Measurements from ENCODE around the gene GALNT18.

GALNT18 gene

GRCh38 chr11:11247086-11247485 lies 374.7 kb downstream of the GALNT18 start:
- H3K4me3 ChIP-seq (ENCODE audit: low read depth, low read length): no peak overlapping the region
- no peak for DNase-seq (ENCODE audit: low read depth)
- in situ Hi-C loops (cut with HindIII; ENCODE audit: low sequenced_read_pairs): no loop called here
- TF ChIP-seq, protein P1, sequence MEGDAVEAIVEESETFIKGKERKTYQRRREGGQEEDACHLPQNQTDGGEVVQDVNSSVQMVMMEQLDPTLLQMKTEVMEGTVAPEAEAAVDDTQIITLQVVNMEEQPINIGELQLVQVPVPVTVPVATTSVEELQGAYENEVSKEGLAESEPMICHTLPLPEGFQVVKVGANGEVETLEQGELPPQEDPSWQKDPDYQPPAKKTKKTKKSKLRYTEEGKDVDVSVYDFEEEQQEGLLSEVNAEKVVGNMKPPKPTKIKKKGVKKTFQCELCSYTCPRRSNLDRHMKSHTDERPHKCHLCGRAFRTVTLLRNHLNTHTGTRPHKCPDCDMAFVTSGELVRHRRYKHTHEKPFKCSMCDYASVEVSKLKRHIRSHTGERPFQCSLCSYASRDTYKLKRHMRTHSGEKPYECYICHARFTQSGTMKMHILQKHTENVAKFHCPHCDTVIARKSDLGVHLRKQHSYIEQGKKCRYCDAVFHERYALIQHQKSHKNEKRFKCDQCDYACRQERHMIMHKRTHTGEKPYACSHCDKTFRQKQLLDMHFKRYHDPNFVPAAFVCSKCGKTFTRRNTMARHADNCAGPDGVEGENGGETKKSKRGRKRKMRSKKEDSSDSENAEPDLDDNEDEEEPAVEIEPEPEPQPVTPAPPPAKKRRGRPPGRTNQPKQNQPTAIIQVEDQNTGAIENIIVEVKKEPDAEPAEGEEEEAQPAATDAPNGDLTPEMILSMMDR (IDR thresholded peaks at IDR 0.05; ENCODE audit: low read depth, low read length, missing control alignments): no peak

DNA sequence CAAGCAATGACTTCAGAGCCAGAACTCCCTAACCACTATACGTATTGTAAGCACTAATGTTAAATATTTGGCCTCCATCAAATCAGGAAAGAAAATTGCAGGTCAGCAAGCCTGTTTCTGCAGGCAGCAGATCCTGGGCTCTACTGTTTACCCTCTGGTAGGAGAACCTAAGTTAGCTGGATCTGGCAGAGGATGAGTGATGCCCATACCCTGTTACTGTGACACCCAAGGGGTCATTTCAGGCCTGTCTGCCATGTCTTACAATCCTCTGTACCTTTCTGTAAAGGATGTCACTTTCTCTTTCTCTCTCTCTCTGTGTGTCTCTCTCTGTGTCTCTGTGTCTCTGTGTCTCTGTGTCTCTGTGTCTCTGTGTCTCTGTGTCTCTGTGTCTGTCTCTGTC lies 375.6 kb downstream of the GALNT18 start:
- in situ Hi-C loops (cut with HindIII; ENCODE audit: low sequenced_read_pairs): no loop called here
- H3K4me3 ChIP-seq (ENCODE audit: low read depth, low read length): no peak overlapping the region
- DNase-seq (ENCODE audit: low read depth): no peak
- TF ChIP-seq, protein P1 (IDR thresholded peaks at IDR 0.05; ENCODE audit: low read depth, low read length, missing control alignments): no peak

- H3K4me3 ChIP-seq (ENCODE audit: low read depth, low read length): no peak overlapping the region
- in situ Hi-C loops (cut with HindIII; ENCODE audit: low sequenced_read_pairs): no loop called here
- DNase-seq (ENCODE audit: low read depth): no peak
- TF ChIP-seq, protein P1 (IDR thresholded peaks at IDR 0.05; ENCODE audit: low read depth, low read length, missing control alignments): no peak
These were observed 376.4 kb downstream of the GALNT18 start for GRCh38 chr11:11245453-11245852.

DNA sequence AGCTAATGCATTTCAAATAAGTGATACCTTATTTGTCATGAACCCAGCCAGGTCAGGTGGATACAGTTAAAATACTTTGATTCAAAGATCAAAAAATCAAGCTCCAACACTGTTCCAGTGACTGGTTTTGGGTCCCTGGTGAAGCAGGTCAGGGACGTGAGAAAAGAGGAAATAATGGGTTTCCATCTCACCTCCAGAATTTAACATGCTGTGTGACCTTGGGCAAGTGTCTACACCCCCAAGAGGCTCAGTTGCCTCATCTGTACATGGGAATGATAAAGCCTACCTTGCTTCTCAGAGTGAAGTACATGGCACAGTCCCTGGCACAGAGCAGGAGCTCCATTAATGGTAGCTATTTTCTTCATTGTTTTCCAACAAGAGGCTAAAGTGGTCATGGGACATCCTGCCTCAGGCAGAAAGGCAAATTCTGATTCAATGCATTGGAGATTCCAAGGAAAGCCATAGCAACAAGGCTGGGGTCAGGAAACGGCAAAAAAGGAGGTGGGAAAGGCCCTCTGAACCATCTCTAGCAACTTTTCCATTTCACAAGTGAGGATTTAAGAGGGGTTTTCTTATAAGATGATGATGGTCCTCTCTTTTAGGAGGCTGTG lies 377.2 kb downstream of the GALNT18 start:
- in situ Hi-C loops (cut with HindIII; ENCODE audit: low sequenced_read_pairs): no loop called here
- no peak overlapping the region for H3K4me3 ChIP-seq (ENCODE audit: low read depth, low read length)
- DNase-seq (ENCODE audit: low read depth): no peak
- TF ChIP-seq, protein P1 (IDR thresholded peaks at IDR 0.05; ENCODE audit: low read depth, low read length, missing control alignments): no peak

DNA sequence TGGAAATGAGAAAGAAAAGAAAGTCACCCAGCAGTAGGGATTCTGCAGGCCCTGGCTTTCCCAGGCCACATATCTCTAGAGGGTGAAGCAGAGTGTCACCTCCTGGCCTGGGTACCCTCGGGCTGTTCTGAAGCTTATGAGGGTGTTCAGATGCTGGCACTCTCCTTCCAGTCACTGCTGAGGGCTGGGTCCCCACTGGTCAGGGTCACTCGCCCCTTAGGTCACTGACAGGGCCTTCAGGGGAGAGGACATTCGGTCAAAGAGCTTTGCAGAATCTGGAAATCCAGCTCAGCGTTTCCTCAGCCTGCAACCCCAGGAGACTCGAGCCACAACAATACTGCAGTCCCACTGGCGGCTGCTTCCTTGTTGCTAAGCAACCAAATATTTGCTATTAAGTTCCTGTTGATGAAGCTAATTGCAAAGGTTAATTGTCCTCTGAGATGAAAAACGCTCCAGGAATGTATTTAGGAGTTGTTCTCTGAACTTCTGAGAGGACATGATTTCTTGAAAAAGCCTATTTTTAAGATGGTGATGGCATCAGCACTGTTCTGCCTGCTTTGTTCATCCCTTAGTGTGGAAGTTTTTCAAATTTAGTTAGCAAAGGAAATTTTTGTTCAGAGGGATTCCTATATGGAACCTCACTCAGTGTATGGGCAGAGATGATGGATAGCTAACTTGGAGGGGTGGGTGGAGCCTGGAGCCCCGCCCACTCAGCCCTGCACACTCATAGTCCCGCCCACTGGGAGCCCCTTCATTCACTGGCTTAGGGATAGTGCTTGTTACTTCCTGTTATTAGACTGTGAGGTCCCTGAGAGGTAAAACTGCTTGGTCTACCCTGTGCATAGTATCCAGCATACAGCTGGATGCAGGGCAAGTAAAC lies 378.0 kb downstream of the GALNT18 start:
- no peak overlapping the region for H3K4me3 ChIP-seq (ENCODE audit: low read depth, low read length)
- no peak for DNase-seq (ENCODE audit: low read depth)
- TF ChIP-seq, protein P1 (IDR thresholded peaks at IDR 0.05; ENCODE audit: low read depth, low read length, missing control alignments): no peak
- in situ Hi-C loops (cut with HindIII; ENCODE audit: low sequenced_read_pairs): no loop called here

DNA sequence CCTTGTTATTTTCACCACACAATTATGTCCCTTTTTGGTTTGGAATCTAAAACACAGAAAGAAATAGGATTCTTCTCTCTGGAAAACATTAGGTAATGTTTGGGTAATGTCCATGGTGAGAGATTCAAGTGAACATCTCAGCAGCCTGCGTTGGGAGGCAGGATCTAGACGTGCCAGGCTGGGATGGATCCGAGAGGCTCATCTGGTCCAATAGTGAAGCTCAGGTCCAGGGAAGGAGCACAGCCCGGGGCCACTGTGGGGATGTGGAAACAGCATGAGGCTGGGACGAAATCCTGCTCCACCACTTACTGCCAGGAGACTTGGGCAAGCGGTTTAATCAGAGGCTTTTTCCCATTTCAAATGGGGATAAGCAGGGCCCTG lies 378.6 kb downstream of the GALNT18 start:
- TF ChIP-seq, protein P1 (IDR thresholded peaks at IDR 0.05; ENCODE audit: low read depth, low read length, missing control alignments): no peak
- in situ Hi-C loops (cut with HindIII; ENCODE audit: low sequenced_read_pairs): no loop called here
- no peak for DNase-seq (ENCODE audit: low read depth)
- H3K4me3 ChIP-seq (ENCODE audit: low read depth, low read length): no peak overlapping the region

Data from astrocyte of the cerebellum (primary cell).